GM23248 (cell line): ENCODE data around the gene CMIP.

Experiments
- EZH2 ChIP-seq: fragments of 200-600 bp; sonication (generic); IDR thresholded peaks from 2 replicates; pipeline ENCODE4 v1.6.1; 2018; ENCODE audit warnings: antibody characterized with exemption, mild to moderate bottlenecking; ENCODE audit not compliant: insufficient read depth, poor library complexity, severe bottlenecking
- EZH2phosphoT487 ChIP-seq: fragments of 200-600 bp; sonication (generic); IDR thresholded peaks from 2 replicates; pipeline ENCODE4 v1.6.1; 2018; ENCODE audit warnings: antibody characterized with exemption, moderate library complexity, mild to moderate bottlenecking, low read depth; ENCODE audit not compliant: insufficient read depth

- no peak for TF ChIP-seq EZH2
- no peak for TF ChIP-seq EZH2phosphoT487
Measured at GRCh38 chr16:81744385-81744784, 299.8 kb downstream of the CMIP start.
